ENCODE data around the gene SOX18.

Gene SOX18

DNA sequence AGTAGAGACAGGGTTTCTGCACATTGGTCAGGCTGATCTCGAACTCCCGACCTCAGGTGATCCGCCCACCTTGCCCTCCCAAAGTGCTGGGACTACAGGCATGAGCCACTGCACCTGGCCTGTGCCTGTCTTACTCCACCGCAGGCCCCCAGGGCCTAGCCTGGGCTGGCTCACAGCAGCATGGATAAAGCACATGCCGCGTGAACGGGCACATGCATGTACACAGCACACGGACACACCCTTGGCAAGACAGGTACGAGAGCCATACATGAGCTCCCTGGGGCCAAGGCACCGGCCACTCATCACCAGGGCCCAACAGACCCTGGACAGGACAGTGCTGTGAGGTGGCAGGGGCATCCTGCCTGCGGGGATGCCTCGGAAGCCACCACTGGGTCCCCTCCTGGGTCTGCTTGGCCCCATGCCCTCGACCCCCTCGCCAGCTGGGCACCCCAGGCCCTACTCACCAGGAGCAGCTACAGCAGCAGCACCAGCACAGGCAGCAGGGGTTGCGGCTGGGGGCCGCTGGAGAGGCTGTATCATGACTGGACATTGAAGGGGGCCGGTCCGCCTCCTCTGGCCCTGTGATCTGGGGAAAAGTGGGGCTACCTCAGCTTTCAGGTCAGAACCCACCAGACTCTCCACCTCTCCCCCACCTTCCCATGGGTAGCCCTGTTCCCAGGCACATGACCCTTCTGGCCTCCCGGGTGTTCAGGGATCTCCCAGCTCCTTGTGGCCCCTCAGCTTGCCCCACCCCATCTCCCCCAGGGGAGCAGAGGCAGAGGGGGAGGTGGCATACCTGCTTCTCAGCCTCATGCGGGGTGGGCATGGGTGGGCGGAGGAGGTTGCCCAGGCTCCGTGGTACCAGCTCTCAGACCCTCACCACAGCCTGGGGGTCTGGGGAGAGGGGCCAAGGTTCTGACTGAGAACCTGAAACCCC lies 26.9 kb upstream of the SOX18 start:
- no peak for DNase-seq (ENCODE audit: low read depth)
- TF ChIP-seq, protein P1, sequence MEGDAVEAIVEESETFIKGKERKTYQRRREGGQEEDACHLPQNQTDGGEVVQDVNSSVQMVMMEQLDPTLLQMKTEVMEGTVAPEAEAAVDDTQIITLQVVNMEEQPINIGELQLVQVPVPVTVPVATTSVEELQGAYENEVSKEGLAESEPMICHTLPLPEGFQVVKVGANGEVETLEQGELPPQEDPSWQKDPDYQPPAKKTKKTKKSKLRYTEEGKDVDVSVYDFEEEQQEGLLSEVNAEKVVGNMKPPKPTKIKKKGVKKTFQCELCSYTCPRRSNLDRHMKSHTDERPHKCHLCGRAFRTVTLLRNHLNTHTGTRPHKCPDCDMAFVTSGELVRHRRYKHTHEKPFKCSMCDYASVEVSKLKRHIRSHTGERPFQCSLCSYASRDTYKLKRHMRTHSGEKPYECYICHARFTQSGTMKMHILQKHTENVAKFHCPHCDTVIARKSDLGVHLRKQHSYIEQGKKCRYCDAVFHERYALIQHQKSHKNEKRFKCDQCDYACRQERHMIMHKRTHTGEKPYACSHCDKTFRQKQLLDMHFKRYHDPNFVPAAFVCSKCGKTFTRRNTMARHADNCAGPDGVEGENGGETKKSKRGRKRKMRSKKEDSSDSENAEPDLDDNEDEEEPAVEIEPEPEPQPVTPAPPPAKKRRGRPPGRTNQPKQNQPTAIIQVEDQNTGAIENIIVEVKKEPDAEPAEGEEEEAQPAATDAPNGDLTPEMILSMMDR (conservative IDR thresholded peaks at IDR 0.05; ENCODE audit: low read depth, low read length), result no peak
- H3K4me3 ChIP-seq (ENCODE audit: low read depth, low read length), result no peak overlapping the region

DNA sequence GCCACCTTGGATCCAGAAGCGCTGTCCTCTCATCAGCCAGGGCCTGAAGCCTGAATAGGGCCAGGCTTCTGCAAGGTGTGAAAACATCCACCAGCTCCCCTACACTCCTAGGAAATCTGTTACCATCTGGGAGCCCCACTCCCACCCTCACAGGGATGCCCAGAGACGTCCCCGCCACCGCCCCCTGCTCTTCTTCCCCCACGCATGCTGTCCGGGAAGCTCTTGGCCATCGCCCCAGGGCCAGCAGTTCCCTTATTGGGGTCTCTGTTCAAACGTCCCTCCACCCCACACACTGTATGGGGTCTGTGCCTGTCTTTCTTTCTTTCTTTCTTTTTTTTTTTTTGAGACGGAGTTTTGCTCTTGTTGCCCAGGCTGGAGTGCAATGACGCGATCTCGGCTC lies 26.1 kb upstream of the SOX18 start:
- no peak for DNase-seq (ENCODE audit: low read depth)
- TF ChIP-seq, protein P1 (conservative IDR thresholded peaks at IDR 0.05; ENCODE audit: low read depth, low read length), result no peak
- no peak overlapping the region for H3K4me3 ChIP-seq (ENCODE audit: low read depth, low read length)

DNA sequence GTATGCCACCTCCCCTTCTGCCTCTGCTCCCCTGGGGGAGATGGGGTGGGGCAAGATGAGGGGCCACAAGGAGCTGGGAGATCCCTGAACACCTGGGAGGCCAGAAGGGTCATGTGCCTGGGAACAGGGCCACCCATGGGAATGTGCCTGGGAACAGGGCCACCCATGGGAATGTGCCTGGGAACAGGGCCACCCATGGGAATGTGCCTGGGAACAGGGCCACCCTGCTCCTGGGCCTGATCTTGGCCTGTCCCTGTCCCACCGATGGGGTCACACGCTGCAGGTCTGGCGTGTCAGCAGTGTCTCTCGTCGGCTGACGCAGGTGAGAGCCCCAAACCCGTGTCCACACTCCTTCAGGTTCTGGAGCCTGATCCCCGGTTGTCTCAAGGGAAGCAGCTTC lies 25.5 kb upstream of the SOX18 start:
- no peak overlapping the region for H3K4me3 ChIP-seq (ENCODE audit: low read depth, low read length)
- TF ChIP-seq, protein P1 (conservative IDR thresholded peaks at IDR 0.05; ENCODE audit: low read depth, low read length), result no peak
- no peak for DNase-seq (ENCODE audit: low read depth)

DNA sequence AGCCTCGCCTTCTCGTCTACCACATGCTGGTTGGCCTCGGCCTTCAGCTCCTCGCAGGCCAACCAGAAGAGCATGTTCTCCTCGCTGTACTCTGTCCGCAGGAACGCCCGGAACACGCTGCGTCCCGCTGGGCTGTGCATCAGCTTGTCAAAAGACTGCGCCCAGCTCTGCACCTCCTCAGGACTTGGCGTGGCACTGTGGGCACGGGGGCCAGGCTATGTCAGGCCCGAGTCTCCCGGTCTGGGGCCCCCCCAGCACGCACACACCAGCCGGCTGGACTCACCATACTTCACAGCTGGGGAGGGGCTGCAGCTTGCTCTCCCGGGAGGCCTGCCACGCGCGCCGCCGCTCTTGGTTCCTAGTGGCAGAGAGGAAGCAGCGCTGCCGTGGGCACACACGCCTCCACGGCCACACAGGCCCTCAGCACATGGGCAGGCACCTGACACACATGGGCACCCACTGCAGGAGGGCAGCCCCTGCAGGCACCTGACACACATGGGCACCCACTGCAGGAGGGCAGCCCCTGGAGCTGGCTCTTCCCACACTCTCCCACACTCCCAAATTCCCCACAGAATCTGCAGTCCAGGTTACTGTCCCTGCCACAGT lies 24.8 kb upstream of the SOX18 start:
- DNase-seq (ENCODE audit: low read depth), result no peak
- TF ChIP-seq, protein P1 (conservative IDR thresholded peaks at IDR 0.05; ENCODE audit: low read depth, low read length), result no peak
- no peak overlapping the region for H3K4me3 ChIP-seq (ENCODE audit: low read depth, low read length)

DNA sequence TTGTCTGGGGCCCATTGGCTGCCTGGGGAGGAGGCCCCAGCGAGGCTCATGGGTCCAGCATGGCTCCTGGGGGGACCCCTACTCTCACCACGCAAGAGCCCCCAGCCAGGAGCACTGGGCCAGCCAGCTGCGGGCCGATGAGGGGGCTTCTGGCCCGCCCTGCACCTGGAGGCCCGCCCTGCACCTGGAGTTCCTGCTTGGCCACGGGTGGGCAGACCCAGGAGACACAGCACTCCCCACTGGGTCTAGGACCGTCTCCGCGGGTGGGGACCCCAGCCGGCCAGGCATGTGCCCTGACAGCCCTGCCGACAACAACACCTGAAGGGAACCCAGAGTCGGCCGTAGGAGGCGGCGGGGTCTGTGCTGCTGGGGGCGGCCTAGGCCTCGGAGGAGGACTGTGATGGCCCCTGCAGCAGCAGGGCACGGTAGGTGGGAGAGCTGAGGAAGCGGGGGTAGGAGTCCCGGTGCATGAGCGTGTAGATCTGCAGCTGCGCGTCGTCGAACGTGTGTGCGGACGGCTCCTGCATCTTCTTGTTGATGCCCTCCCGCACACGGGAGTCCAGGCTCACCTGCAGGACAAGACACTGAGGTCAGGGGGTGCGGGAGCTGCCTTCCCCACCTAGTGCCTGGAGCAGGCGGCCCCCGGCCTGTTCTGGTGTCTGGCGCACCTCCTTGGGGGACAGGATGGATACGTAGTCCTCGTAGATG lies 24.2 kb upstream of the SOX18 start:
- H3K4me3 ChIP-seq (ENCODE audit: low read depth, low read length), result no peak overlapping the region
- DNase-seq (ENCODE audit: low read depth), result no peak
- TF ChIP-seq, protein P1 (conservative IDR thresholded peaks at IDR 0.05; ENCODE audit: low read depth, low read length), result no peak

DNA sequence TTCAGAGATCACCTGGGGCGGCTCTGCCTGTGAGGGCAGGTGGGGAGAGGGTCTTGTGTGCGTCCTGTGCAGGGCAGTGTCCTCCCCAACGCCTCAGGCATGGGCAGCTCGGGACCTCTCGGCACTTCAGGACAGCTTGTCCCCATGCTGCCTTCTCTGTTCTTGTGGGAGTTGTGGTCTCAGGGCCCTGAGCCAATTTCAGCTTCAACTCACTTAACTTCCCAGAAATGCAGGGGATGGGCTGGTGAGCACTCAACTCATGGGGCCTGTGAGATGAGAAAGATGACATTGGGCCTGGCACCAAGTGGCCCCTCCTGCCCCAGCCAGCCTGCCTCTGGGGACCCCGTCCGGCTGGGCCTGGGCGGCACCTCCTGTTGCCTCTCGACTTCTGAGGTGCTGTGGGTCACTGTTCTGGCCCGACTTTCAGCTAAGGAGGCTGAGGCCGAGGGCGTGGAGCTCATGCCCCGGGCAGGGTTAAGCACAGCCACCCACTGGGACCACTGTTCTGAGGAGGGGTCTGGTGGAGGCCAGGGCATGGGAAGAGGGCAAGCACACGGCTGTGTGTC lies 23.1 kb upstream of the SOX18 start:
- DNase-seq (ENCODE audit: low read depth), result no peak

More for the DNA sequence above, 23.1 kb upstream of the SOX18 start:
- TF ChIP-seq, protein P1 (conservative IDR thresholded peaks at IDR 0.05; ENCODE audit: low read depth, low read length), result no peak
- no peak overlapping the region for H3K4me3 ChIP-seq (ENCODE audit: low read depth, low read length)
